DND-41 (cell line): Measurements from ENCODE around the gene TMEM61.

Source experiments
- EZH2 ChIP-seq: IDR thresholded peaks from 3 replicates; pipeline ENCODE4 v1.6.1; 2012; ENCODE audit warnings: borderline replicate concordance, low read depth, mild to moderate bottlenecking, moderate library complexity, low read length, inconsistent platforms; ENCODE audit not compliant: severe bottlenecking
- TF ChIP-seq, protein P1 (sequence below): IDR thresholded peaks from 2 replicates; pipeline ENCODE4 v1.5.1; 2012; ENCODE audit warnings: borderline replicate concordance, low read length, moderate library complexity, mild to moderate bottlenecking; ENCODE audit not compliant: poor library complexity, severe bottlenecking; ENCODE audit errors: extremely low read depth

DNA sequence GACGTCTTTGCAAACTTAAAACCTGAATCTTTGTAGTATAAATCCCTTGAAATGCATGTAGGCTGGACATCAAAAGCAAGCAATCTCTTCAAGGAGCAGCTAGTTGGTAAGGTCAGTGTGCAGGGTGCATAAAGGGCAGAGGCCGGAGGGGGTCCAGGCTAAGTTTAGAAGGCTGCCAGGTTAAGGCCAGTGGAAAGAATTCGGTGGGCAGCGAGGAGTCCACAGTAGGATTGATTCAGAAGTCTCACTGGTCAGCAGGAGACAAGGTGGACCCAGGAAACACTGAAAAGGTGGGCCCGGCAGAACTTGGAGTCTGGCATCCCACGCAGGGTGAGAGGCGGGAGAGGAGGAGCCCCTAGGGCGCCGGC lies 58.5 kb downstream of the TMEM61 start:
- TF ChIP-seq EZH2, result no peak
- TF ChIP-seq, protein P1, sequence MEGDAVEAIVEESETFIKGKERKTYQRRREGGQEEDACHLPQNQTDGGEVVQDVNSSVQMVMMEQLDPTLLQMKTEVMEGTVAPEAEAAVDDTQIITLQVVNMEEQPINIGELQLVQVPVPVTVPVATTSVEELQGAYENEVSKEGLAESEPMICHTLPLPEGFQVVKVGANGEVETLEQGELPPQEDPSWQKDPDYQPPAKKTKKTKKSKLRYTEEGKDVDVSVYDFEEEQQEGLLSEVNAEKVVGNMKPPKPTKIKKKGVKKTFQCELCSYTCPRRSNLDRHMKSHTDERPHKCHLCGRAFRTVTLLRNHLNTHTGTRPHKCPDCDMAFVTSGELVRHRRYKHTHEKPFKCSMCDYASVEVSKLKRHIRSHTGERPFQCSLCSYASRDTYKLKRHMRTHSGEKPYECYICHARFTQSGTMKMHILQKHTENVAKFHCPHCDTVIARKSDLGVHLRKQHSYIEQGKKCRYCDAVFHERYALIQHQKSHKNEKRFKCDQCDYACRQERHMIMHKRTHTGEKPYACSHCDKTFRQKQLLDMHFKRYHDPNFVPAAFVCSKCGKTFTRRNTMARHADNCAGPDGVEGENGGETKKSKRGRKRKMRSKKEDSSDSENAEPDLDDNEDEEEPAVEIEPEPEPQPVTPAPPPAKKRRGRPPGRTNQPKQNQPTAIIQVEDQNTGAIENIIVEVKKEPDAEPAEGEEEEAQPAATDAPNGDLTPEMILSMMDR, result no peak
